ENCODE data around the gene ADCY5. TPM values are rescaled to one million over a fixed set of nuclear protein-coding genes. Genes with fewer than 3 reads are reported as not detected.

Gene ADCY5
- polyA plus RNA-seq, 4 donors: 0.67 to 6.9 (median 5.0) TPM

- Histone ChIP-seq H3K9me3 (ENCODE audit: control insufficient read depth in 2 of 2, insufficient read depth in 1 of 2, low read depth in 1 of 2, low read length in 1 of 2) (no peaks in the 10 kb centered on the region), H3K36me3 (ENCODE audit: control insufficient read depth in 3 of 3, insufficient read depth in 2 of 3, low read depth in 1 of 3, low read length in 3 of 3) (no peaks in the 10 kb centered on the region), H3K4me1 (ENCODE audit: control insufficient read depth in 3 of 3, insufficient read depth in 2 of 3, low read depth in 1 of 3, low read length in 2 of 3) (peaks cover 0 to 56% (median 9%) of the 10 kb centered on the region in 3 donors), H3K27ac (ENCODE audit: low read depth in 1 of 3, low read length in 2 of 3) (peak overlapping the region in 2 of 3 donors; percentile 41 to 58), H3K27me3 (ENCODE audit: control insufficient read depth in 3 of 3, insufficient read depth in 3 of 3, low read length in 3 of 3) (no peaks in the 10 kb centered on the region), H3K4me3 (ENCODE audit: low read depth in 1 of 3, low read length in 3 of 3) (no peak overlapping the region)
- 61 to 89% (median 83%) methylated on average over 21 of the region's 21 CpGs for WGBS, 3 donors
- FAIRE-seq (no peak), DNase-seq (no peak)
Observed at GRCh38 chr3:123412811-123413604, 35.9 kb downstream of the ADCY5 start.

- Histone ChIP-seq H3K27me3 (ENCODE audit: control insufficient read depth in 3 of 3, insufficient read depth in 3 of 3, low read length in 3 of 3) (no peaks in the 10 kb centered on the region), H3K9me3 (ENCODE audit: control insufficient read depth in 2 of 2, insufficient read depth in 1 of 2, low read depth in 1 of 2, low read length in 1 of 2) (no peaks in the 10 kb centered on the region), H3K27ac (ENCODE audit: low read depth in 1 of 3, low read length in 2 of 3) (peak overlapping the region in 2 of 3 donors; percentile 35 to 95), H3K36me3 (ENCODE audit: control insufficient read depth in 3 of 3, insufficient read depth in 2 of 3, low read depth in 1 of 3, low read length in 3 of 3) (no peaks in the 10 kb centered on the region), H3K4me3 (ENCODE audit: low read depth in 1 of 3, low read length in 3 of 3) (no peak overlapping the region), H3K4me1 (ENCODE audit: control insufficient read depth in 3 of 3, insufficient read depth in 2 of 3, low read depth in 1 of 3, low read length in 2 of 3) (peaks cover 0 to 56% (median 9%) of the 10 kb centered on the region in 3 donors)
- FAIRE-seq (no peak), DNase-seq (no peak)
- 79 to 87% (median 83%) methylated on average over 9 of the region's 9 CpGs for WGBS, 3 donors
Observed at GRCh38 chr3:123412076-123412475, 36.8 kb downstream of the ADCY5 start.

- WGBS, 3 donors: 37 to 62% (median 48%) methylated on average over 9 of the region's 9 CpGs
- no peaks in the 10 kb centered on the region for H3K27me3 ChIP-seq (ENCODE audit: control insufficient read depth in 3 of 3, insufficient read depth in 3 of 3, low read length in 3 of 3)
- peak overlapping the region; percentile 35 to 95 (median 66) for H3K27ac ChIP-seq (ENCODE audit: low read depth in 1 of 3, low read length in 2 of 3)
- H3K36me3 ChIP-seq (ENCODE audit: control insufficient read depth in 3 of 3, insufficient read depth in 2 of 3, low read depth in 1 of 3, low read length in 3 of 3): no peaks in the 10 kb centered on the region
- FAIRE-seq (no peak), DNase-seq (peak; percentile 87 to 93)
- no peaks in the 10 kb centered on the region for H3K9me3 ChIP-seq (ENCODE audit: control insufficient read depth in 2 of 2, insufficient read depth in 1 of 2, low read depth in 1 of 2, low read length in 1 of 2)
- peaks cover 0 to 60% (median 9%) of the 10 kb centered on the region in 3 donors for H3K4me1 ChIP-seq (ENCODE audit: control insufficient read depth in 3 of 3, insufficient read depth in 2 of 3, low read depth in 1 of 3, low read length in 2 of 3)
- no peak overlapping the region for H3K4me3 ChIP-seq (ENCODE audit: low read depth in 1 of 3, low read length in 3 of 3)
Observed at GRCh38 chr3:123411340-123412040, 37.4 kb downstream of the ADCY5 start.

GRCh38 chr3:123410149-123410515 is 38.8 kb downstream of the ADCY5 start:
- WGBS, 3 donors: 55 to 77% (median 60%) methylated on average over 1 of the region's 1 CpG
- H3K4me3 ChIP-seq (ENCODE audit: low read depth in 1 of 3, low read length in 3 of 3): no peak overlapping the region
- H3K9me3 ChIP-seq (ENCODE audit: control insufficient read depth in 2 of 2, insufficient read depth in 1 of 2, low read depth in 1 of 2, low read length in 1 of 2): no peaks in the 10 kb centered on the region
- no peaks in the 10 kb centered on the region for H3K36me3 ChIP-seq (ENCODE audit: control insufficient read depth in 3 of 3, insufficient read depth in 2 of 3, low read depth in 1 of 3, low read length in 3 of 3)
- no peaks in the 10 kb centered on the region for H3K27me3 ChIP-seq (ENCODE audit: control insufficient read depth in 3 of 3, insufficient read depth in 3 of 3, low read length in 3 of 3)
- peaks cover 0 to 52% (median 9%) of the 10 kb centered on the region in 3 donors for H3K4me1 ChIP-seq (ENCODE audit: control insufficient read depth in 3 of 3, insufficient read depth in 2 of 3, low read depth in 1 of 3, low read length in 2 of 3)
- DNase-seq (no peak), FAIRE-seq (no peak)
- H3K27ac ChIP-seq (ENCODE audit: low read depth in 1 of 3, low read length in 2 of 3): peak overlapping the region; percentile 41 to 95 (median 64)

- peaks cover 0 to 49% (median 9%) of the 10 kb centered on the region in 3 donors for H3K4me1 ChIP-seq (ENCODE audit: control insufficient read depth in 3 of 3, insufficient read depth in 2 of 3, low read depth in 1 of 3, low read length in 2 of 3)
- DNase-seq: peak; percentile 88 to 91
- whole genome bisulfite sequencing, 3 donors: 5 to 24% (median 13%) methylated on average over 5 of the region's 5 CpGs
Observed at GRCh38 chr3:123409443-123410148, 39.3 kb downstream of the ADCY5 start.

GRCh38 chr3:123406598-123406997 is 42.3 kb downstream of the ADCY5 start:
- FAIRE-seq (no peak), DNase-seq (no peak)
- Histone ChIP-seq H3K36me3 (ENCODE audit: control insufficient read depth in 3 of 3, insufficient read depth in 2 of 3, low read depth in 1 of 3, low read length in 3 of 3) (no peaks in the 10 kb centered on the region), H3K9me3 (ENCODE audit: control insufficient read depth in 2 of 2, insufficient read depth in 1 of 2, low read depth in 1 of 2, low read length in 1 of 2) (no peaks in the 10 kb centered on the region), H3K4me1 (ENCODE audit: control insufficient read depth in 3 of 3, insufficient read depth in 2 of 3, low read depth in 1 of 3, low read length in 2 of 3) (peaks cover 0 to 41% (median 9%) of the 10 kb centered on the region in 3 donors), H3K27ac (ENCODE audit: low read depth in 1 of 3, low read length in 2 of 3) (peak overlapping the region in 1 of 3 donors; percentile 9), H3K4me3 (ENCODE audit: low read depth in 1 of 3, low read length in 3 of 3) (no peak overlapping the region), H3K27me3 (ENCODE audit: control insufficient read depth in 3 of 3, insufficient read depth in 3 of 3, low read length in 3 of 3) (no peaks in the 10 kb centered on the region)
- WGBS, 3 donors: 65 to 86% (median 82%) methylated on average over 6 of the region's 6 CpGs

More at GRCh38 chr3:123409443-123410148, 39.3 kb downstream of the ADCY5 start:
- H3K36me3 ChIP-seq (ENCODE audit: control insufficient read depth in 3 of 3, insufficient read depth in 2 of 3, low read depth in 1 of 3, low read length in 3 of 3): no peaks in the 10 kb centered on the region
- no peak overlapping the region for H3K4me3 ChIP-seq (ENCODE audit: low read depth in 1 of 3, low read length in 3 of 3)
- H3K9me3 ChIP-seq (ENCODE audit: control insufficient read depth in 2 of 2, insufficient read depth in 1 of 2, low read depth in 1 of 2, low read length in 1 of 2): no peaks in the 10 kb centered on the region
- peak overlapping the region; percentile 41 to 95 (median 64) for H3K27ac ChIP-seq (ENCODE audit: low read depth in 1 of 3, low read length in 2 of 3)
- no peak for FAIRE-seq
- no peaks in the 10 kb centered on the region for H3K27me3 ChIP-seq (ENCODE audit: control insufficient read depth in 3 of 3, insufficient read depth in 3 of 3, low read length in 3 of 3)

- Histone ChIP-seq H3K4me3 (ENCODE audit: low read depth in 1 of 3, low read length in 3 of 3) (no peak overlapping the region), H3K27me3 (ENCODE audit: control insufficient read depth in 3 of 3, insufficient read depth in 3 of 3, low read length in 3 of 3) (no peaks in the 10 kb centered on the region), H3K27ac (ENCODE audit: low read depth in 1 of 3, low read length in 2 of 3) (peak overlapping the region in 1 of 3 donors; percentile 51), H3K4me1 (ENCODE audit: control insufficient read depth in 3 of 3, insufficient read depth in 2 of 3, low read depth in 1 of 3, low read length in 2 of 3) (peaks cover 0 to 35% (median 7%) of the 10 kb centered on the region in 3 donors), H3K36me3 (ENCODE audit: control insufficient read depth in 3 of 3, insufficient read depth in 2 of 3, low read depth in 1 of 3, low read length in 3 of 3) (no peaks in the 10 kb centered on the region), H3K9me3 (ENCODE audit: control insufficient read depth in 2 of 2, insufficient read depth in 1 of 2, low read depth in 1 of 2, low read length in 1 of 2) (no peaks in the 10 kb centered on the region)
- no peak for DNase-seq
- WGBS, 3 donors: 90 to 93% (median 92%) methylated on average over 8 of the region's 8 CpGs
- FAIRE-seq: no peak
Observed at GRCh38 chr3:123405936-123406510, 42.9 kb downstream of the ADCY5 start.

GRCh38 chr3:123405021-123405420 is 43.9 kb downstream of the ADCY5 start:
- H3K9me3 ChIP-seq (ENCODE audit: control insufficient read depth in 2 of 2, insufficient read depth in 1 of 2, low read depth in 1 of 2, low read length in 1 of 2): no peaks in the 10 kb centered on the region
- H3K27me3 ChIP-seq (ENCODE audit: control insufficient read depth in 3 of 3, insufficient read depth in 3 of 3, low read length in 3 of 3): no peaks in the 10 kb centered on the region
- WGBS, 3 donors: 54 to 81% (median 67%) methylated on average over 11 of the region's 11 CpGs
- H3K36me3 ChIP-seq (ENCODE audit: control insufficient read depth in 3 of 3, insufficient read depth in 2 of 3, low read depth in 1 of 3, low read length in 3 of 3): no peaks in the 10 kb centered on the region
- no peak overlapping the region for H3K4me3 ChIP-seq (ENCODE audit: low read depth in 1 of 3, low read length in 3 of 3)
- DNase-seq: no peak
- FAIRE-seq: no peak
- H3K4me1 ChIP-seq (ENCODE audit: control insufficient read depth in 3 of 3, insufficient read depth in 2 of 3, low read depth in 1 of 3, low read length in 2 of 3): peaks cover 0 to 25% (median 2%) of the 10 kb centered on the region in 3 donors
- H3K27ac ChIP-seq (ENCODE audit: low read depth in 1 of 3, low read length in 2 of 3): peak overlapping the region in 1 of 3 donors; percentile 14

Measured in small intestine (tissue), 7 donors.